GM12865 (cell line): ENCODE measurements around the gene TBC1D32.
"Not testable (repeated sequence)": the region's sequence is repeated elsewhere in the genome, so short reads cannot be mapped to it uniquely, and the experiment has no call there.

Experiments
- DNase-seq: peaks from one replicate; pipeline ENCODE4 v3.0.0; 2010; ENCODE audit warnings: low read depth
- H3K4me3 ChIP-seq: 2 replicates; pipeline ENCODE4 v1.5.1; 2011; ENCODE audit warnings: mild to moderate bottlenecking, low read depth, low read length, control low read depth
- TF ChIP-seq, protein P1 (sequence below): IDR thresholded peaks from 2 replicates; pipeline ENCODE4 v1.5.1; 2011; ENCODE audit warnings: low read length, control low read depth, low read depth, inconsistent platforms; ENCODE audit not compliant: insufficient read depth; ENCODE audit errors: missing control alignments

The TBC1D32 gene

GRCh38 chr6:121339639-121340226 is 5.5 kb upstream of the TBC1D32 start:
- DNase-seq = no peak
- TF ChIP-seq, protein P1, sequence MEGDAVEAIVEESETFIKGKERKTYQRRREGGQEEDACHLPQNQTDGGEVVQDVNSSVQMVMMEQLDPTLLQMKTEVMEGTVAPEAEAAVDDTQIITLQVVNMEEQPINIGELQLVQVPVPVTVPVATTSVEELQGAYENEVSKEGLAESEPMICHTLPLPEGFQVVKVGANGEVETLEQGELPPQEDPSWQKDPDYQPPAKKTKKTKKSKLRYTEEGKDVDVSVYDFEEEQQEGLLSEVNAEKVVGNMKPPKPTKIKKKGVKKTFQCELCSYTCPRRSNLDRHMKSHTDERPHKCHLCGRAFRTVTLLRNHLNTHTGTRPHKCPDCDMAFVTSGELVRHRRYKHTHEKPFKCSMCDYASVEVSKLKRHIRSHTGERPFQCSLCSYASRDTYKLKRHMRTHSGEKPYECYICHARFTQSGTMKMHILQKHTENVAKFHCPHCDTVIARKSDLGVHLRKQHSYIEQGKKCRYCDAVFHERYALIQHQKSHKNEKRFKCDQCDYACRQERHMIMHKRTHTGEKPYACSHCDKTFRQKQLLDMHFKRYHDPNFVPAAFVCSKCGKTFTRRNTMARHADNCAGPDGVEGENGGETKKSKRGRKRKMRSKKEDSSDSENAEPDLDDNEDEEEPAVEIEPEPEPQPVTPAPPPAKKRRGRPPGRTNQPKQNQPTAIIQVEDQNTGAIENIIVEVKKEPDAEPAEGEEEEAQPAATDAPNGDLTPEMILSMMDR = no peak
- no peak overlapping the region for H3K4me3 ChIP-seq

DNA sequence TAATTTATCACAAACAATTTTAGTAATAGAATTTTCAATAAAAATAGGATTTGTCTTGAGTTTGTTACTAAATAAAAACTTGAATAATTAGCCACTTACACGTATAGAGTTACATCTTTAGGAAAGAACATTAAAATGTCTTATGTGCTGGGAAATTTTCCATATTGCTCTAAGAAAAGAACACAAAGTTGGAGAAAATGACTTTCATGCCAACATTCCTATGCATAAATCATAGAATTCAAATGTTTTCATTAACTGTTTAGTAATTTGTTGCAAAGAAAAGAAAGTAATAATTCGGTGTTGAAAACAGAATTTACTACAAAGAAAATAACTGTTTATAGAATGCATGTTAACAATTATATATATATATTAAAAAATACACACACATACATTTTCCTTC is 4.7 kb upstream of the TBC1D32 start:
- H3K4me3 ChIP-seq = no peak overlapping the region
- TF ChIP-seq, protein P1 = no peak
- no peak for DNase-seq

DNA sequence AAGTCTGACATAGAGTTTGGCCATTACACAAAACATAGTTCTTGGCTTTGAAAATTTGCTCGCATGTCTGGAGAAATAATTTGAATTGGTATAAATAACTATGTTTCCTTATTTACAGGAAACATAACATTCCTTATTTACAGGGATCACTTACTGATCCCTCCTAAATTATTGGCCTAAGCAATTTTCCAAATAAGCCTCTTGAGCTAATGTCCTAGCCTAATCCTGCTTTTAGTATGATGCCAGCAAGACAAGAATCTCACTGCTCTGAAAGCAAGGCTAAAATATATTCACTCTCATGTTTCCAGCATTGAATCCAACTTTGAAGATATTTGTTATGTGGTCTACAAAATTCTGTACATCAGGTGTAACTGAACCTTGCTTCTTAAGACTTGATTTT is 4.1 kb upstream of the TBC1D32 start:
- no peak for DNase-seq
- H3K4me3 ChIP-seq = no peak overlapping the region
- TF ChIP-seq, protein P1 = no peak

DNA sequence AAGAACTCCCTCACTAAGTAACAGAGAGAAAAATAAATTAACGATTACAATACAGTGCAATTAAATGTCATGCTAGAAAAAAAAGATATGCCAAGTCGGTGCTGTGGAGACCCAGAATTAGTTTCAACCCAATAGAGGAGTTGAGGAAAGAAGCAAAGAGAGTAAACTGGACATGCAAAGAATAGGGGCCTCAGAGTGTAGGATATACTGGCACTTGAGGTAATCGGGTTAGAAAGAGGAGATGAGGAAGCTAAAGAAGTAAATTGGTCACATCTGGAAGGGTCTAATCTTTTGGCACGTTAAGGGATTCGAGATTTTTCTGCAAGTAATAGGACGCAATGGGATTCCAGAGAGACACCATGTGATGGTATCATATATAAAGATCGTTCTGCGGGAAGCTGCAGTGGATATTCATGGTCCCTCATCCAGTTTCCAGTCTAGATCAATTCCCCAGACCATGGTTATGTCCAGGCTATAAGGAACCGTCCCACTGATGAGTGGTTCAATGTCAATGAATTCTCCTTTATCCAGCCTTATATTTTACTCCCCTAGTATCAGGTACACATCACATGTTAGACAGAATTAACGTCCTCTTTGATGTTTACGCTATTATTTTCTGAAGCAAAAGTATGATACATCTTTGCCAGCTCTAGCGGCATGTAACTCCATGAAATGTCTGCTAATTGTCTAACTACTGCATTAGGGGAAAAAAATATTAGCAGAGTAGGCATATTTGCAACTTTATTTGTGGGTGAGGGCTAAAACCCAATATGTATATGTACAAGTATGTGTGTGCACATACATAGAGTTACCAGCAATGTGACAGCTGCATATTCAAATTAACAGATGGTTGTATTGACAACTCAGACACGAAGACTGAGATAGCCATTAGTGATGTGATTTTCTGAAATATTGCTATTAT is 1.1 kb upstream of the TBC1D32 start:
- TF ChIP-seq, protein P1 = no peak
- no peak for DNase-seq
- H3K4me3 ChIP-seq = peak overlapping the region; percentile 98

- H3K4me3 ChIP-seq = peak overlapping the region; percentile 98
- DNase-seq = not testable (repeated sequence)
Observed at GRCh38 chr6:121333694-121334093, 586 bp downstream of the TBC1D32 start.

DNA sequence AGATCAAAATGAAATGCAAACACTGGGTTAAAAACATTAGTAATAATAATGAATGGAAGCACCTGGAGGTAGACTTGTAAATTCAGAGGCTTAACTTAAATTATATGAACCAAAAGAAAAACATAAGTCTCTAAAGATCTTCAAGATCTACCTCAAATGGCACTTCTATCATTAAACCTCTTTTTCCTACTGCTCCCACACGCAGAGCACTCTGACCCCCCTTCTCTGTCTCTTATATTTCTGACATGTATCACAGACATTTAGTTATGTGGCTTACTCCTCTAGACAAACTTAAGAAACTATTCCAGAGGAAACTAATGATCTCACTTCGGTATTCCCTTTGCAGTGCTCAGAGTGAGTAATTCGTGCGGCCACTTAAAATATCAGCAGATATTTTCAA is 1.1 kb downstream of the TBC1D32 start:
- no peak for DNase-seq
- TF ChIP-seq, protein P1 = no peak
- H3K4me3 ChIP-seq = no peak overlapping the region

DNA sequence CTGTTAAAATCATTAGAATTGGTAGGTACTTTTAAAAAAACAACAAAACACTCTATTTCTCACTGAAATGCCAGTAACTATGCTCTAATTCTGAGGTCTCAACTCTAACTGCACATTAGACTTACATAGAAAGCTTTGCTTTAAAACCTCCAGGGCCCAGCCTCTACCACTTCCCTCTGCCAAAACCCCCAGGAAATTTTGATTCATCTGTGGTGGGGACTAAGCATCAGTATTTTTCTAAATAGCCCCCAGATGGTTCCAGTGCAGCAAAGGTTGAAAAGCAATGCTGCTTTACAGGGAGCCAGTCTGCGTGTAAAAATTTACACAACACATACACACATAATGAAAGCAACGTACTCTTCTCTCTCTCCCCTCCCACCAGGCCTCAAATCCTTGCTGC is 3.8 kb downstream of the TBC1D32 start:
- H3K4me3 ChIP-seq = no peak overlapping the region
- DNase-seq = peak; percentile 7
- TF ChIP-seq, protein P1 = no peak
